T-helper 2 cell treated with Interferon-gamma antibody and Interleukin-4, amounts not matched to agents 100 ng/mL and 5 ng/mL, for 36 hours (primary cell): ENCODE measurements around the gene CLASP1. TPM values are rescaled to one million over a fixed set of nuclear protein-coding genes. Genes with fewer than 3 reads are reported as not detected.
"Not testable (repeated sequence)": the region's sequence is repeated elsewhere in the genome, so short reads cannot be mapped to it uniquely, and the experiment has no call there.

Source experiments
- intact Hi-C: fragments of 100-400 bp; cut with micrococcal nuclease; formaldehyde crosslinking; loops from one replicate; pipeline ENCODE4 v1.15.1; 2023
- total RNA-seq: library from RNA; stranded (reverse); gene quantifications from 2 replicates; pipeline ENCODE4 v1.2.3, GENCODE V29; 2022

Gene CLASP1
- total RNA-seq, 1 donor from 2014 or later: 54.7 TPM

DNA sequence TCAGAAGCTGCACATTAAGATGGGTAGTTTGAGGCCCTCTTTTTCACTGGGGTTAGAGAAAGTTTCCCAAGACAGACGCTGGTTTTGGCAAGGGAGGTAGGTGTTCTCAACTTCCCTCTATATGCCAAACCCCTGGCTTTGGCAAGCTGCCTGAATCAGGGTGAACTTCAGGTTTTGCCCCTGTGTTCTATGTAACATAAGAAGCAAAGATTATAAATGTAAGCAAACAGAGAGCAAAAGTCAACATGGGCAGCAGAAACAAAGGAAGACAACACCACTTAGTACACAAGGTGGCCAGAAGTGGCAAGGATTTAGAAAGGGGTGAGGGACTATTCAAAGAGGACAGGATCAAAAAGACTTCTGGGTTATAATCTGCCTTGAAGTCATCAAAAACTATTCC is 293.8 kb downstream of the CLASP1 start:
- intact Hi-C loops: no loop called here

DNA sequence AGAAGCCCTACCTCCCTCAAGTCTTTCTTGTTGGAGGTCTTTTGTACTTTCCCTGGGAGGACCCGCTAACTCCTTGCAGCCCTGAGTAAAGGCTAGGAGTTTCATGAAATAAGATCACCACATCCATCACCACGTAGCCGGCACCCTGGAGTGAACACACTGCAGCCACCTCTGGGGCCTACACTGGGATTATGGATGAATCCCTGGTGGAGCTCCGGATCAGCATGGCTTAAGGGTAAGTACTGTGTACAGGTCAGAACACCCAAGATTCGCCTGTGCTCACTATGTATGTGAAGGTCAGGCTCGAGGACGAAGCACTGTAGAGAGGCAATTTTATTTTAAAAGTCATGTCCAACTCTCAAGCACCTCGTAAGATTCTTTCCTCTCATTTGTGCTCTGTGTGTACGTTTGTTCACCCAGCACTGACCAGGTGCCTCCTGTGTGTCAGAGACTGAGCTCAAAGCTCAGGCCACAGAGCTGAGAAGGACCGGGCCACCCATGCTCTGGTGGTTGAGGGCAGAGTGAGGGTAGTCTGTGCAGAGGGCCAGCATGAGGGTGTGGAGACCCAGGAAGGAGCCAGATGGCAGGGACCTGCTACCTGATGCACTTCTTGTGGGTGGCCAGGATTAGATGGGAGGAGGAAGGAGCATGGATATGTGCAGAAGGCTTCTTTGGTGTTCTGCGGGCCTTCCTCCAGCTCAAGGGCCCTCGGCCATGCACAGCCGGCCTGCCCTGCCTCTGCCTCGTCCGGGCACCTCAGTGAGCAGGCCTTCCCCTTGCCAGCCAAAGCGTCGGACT is 297.5 kb downstream of the CLASP1 start:
- intact Hi-C loops: no loop called here

- intact Hi-C loops: no loop called here
Measured at GRCh38 chr2:121350890-121351289, 298.4 kb downstream of the CLASP1 start.

DNA sequence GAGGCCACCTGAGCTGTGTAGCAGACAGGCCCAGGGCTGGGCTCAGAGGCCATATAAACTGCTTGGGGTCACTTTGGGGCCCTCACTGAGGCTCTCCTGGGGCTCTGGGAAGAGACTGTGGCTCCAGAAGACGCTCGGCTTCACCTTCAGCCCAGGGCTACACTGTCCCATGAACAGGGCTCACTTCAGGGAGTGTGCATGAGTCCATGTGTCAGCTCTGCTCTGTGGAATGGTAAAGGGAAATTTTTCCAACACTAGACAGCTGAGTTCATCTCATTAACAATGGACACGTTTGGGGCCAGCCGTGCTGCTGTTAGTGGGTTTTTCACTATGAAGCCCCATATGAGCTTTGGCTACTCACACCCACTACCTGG is 298.9 kb downstream of the CLASP1 start:
- intact Hi-C loops: no loop called here

- intact Hi-C loops: no loop called here
Measured at GRCh38 chr2:121349721-121350401, 299.4 kb downstream of the CLASP1 start.

GRCh38 chr2:121348128-121348740 is 301.0 kb downstream of the CLASP1 start:
- intact Hi-C loops: no loop called here

DNA sequence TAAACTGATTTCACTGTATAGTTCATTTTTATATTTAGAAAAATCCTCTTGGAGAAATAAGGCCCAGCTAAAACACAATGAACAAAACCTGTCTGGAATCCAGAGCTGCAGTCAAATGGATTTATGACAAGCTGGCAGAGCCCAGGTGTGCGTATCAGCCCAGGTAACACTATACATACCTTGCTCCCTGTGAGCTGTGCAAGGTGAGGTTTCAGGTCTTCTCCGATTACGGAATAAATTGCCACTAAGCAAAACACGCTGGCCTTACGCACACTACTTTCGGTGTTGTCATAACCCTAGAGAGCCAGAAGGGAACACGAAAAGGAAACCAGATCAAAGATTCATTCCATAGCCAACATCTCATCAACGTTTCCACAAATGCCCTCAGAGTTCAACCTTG is 302.4 kb downstream of the CLASP1 start:
- intact Hi-C loops: no loop called here

- intact Hi-C loops: no loop called here
Measured at GRCh38 chr2:121346407-121346806, 302.9 kb downstream of the CLASP1 start.

DNA sequence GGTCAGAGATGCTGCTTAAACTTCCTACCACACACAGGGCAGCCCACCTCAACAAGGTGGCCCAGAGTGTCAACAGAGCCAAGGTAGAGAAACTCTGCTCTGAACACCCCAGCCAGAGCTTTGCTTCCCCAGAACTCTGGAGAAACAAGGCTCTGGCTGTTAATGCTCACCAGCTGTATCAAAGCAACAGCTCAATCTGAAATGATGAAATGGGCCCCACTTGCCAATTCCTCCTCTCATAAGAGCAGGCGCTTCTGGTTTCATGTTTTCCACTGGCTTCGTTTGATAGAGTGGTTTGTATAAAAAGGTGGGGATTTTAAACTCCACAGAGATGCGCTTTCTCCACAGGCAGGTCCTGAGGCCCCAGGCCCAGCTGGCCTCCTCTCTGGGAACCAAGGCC is 303.4 kb downstream of the CLASP1 start:
- intact Hi-C loops: no loop called here

GRCh38 chr2:121345101-121345500 is 304.2 kb downstream of the CLASP1 start:
- intact Hi-C loops: no loop called here

DNA sequence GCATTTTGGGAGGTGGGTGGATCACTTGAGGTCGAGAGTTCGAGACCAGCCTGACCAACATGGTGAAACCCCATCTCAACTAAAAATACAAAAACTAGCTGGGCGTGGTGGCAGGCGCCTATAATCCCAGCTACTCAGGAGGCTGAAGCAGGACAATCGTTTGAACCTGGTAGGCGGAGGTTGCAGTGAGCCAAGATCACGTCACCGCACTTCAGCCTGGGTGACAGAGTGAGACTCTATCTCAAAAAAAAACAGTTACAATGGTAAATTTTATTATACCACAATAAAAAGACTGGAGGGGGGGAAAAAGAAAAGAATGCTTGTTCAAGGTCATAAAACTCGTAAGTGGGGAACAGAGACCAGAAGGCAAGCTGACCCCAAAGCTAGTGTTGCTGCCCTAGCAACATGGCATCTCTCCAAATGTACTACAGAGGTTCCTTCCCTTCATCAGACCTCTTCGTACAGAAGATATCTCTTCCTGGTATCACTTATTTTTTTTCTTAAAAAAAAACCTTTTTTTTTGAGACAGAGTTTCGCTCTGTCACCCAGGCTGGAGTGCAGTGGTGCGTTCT is 305.3 kb downstream of the CLASP1 start:
- intact Hi-C loops: not testable (repeated sequence)

DNA sequence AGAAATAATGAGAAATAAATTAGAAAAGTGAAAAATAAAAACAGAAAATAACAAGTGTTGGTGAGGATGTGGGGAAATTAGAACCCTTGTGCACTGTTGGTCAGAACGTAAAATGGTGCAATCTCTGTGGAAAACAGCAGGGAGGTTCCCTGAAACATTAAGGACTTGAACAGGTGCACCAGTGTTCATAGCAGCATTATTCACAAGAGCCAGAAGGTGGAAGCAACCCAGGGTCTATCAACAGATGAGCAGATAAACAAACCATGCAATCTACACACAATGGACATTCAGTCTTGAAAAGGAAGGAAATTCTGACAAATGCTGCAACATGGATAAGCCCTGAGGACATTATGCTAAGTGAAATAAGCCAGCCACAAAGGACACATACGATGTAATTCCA is 306.1 kb downstream of the CLASP1 start:
- intact Hi-C loops: no loop called here

DNA sequence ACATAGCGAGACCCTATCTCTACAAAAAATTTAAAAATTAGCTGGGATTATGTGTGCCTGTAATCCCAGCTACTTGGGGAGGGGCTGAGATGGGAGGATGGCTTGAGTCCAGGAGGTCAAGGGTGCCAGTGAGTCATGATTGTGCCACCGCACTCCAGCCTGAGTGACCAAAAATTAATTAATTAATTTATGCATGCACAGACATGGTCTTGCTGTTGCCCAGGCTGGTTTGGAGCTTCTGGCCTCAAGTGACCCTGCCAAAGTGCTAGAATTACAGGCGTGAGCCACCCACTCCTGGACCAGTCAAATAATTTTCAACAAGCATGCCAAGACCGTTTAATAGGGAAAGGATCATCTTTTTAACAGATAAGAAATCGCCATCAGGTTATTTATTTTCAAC is 306.5 kb downstream of the CLASP1 start:
- intact Hi-C loops: no loop called here

- intact Hi-C loops: no loop called here
Measured at GRCh38 chr2:121340926-121341325, 308.3 kb downstream of the CLASP1 start.

GRCh38 chr2:121338281-121338680 is 311.0 kb downstream of the CLASP1 start:
- intact Hi-C loops: no loop called here

DNA sequence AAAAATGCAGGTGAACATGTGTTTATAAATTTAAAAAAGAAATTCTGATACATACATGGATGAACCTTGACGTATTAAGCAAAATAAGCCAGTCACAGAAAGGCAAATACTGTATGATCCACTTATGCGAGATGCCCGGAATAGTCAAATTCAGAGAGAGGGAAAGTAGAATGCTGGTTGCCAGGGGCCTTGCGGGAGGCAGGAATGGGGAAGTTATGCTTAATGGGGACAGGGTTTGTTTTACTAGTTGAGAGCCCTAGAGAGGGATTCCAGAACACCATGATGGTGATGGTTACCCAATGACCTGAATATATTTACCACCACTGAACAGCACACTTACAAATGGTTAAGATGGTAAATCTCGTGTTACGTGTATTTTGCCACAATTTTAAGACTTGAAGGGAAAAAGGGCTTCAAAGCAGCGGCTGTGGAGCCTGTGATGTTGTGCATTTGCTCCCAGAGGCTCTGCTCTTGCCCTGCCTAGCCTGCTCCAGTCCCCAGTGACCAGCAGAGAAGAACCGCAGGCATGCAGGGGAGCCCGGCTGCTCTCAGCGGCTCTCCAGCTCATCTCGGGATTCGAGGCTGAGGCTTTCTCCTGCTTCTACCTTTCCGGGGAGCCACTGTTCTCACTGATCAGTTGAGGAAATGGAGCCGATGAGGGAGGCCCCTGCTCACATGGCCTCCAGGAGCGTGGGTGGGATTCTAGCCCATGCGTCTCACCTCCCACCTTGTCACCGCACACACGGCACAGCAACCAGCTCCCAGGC is 312.6 kb downstream of the CLASP1 start:
- intact Hi-C loops: no loop called here

DNA sequence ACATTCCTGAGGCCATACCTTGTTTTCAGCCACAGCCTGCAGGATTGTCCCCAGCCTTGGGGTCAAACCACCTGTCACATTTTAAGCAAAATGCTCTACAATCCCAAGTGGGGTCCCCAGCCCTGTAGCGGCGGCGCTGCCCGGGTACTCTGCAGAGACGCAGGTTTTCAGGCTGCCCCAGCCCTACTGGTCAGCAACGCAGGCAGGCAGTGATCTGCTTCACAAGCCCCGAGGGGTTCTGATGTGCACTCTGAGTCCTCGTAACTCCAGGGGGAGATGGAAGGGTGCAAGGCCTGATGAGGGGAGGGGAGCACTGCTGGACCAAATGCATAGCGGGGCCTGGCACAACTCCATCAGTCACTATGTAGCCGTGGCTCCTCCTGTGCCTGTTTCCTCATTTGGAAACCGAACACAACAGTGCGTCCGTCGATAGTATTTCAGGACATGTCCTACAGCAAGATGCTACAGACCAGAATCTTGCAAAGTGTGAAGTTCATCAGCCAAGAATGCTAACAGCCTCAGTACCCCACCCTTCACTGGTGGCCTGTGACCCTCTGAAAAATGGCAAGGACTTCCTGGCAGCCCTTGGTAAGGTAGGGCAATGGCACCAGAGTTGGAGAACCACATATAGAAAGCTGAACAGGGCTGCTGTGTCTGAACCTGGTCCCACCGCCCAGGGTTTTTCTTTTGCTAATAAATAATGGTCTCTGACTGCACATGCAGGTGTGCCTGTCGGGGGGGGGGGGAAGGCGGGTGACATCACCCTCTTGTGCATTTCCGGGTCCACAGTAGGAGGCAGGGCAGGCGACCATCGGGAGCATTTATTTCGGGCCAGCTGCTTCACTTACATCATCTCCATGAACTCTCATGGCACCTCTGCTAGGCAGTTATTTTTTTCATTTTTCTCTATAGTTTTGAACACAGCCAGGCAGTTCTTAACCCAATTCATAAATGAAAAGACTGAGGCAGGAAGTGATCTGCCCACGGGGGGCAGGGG is 313.7 kb downstream of the CLASP1 start:
- intact Hi-C loops: no loop called here

DNA sequence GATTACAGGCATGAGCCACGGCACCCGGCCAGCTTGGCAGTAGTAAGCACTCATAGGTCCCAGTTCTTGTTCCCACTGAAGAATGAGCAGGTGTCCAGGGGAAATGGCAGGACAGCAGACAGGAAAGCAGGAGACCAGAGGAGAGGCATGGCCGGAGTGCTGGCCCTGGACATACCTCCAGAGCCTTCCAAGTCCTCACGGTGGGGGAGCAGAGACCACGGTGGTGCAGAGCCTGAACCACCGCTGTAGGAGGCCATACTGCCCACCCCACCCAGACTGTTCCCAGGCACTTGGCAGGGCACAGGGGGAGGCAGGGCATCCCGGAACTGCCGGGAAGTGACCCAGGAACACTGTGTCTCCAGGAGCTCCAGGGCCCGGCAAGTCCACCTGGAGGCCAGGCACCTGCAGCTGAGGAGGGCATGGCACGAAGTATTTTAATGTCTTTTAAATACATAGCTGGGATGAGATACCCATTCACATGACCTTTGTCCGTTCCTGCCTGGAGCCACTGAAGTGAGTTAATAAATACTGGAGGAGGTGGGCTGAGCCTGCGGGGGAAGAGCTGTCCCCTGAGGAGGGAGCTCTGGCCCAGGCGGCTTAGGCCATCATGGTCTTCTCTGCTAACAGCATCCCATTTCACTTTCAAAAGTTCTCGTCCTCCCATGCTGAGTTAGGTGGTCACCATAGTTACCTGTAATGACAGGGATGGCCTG is 314.5 kb downstream of the CLASP1 start:
- intact Hi-C loops: no loop called here

DNA sequence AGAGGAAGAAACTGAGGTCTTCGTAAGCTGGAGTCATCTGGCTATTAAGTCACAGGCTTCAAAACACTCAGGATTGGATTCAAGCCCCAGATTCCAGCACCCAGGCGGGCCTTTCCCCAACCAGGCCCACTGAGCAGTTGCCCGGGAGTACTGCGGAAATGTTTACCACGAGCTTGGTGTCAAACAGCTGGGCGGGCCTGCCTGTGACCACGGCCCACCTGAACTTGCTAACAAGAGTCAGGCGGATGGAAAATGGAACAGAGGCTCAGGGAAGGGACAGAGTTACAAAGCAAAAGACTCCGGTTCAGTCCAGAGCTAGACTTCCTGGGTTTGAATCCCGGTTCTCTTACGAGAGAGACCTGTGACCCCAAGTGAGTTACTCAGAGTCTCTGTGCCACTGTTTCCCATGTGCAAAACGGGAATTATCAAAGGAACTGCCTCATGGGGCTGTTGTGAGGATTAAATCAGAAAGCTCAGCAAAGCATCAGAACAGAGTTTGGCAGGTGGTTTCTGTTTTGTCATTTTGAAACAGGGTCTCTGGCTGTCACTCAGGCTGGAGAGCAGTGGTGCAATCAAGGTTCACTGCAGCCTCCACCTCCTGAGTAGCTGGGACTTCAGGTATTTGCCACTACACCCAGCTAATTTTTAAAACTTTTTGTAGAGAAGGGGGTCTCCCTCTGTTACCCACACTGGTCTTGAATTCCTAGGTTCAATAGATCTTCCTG is 315.3 kb downstream of the CLASP1 start:
- intact Hi-C loops: no loop called here
